Nephron progenitor cell (in vitro differentiated cells): ENCODE measurements around the gene PLB1.

Source experiments
- DNase-seq: peaks from one replicate; pipeline ENCODE4 v3.0.0; 2021
- H3K27ac Mint-ChIP-seq: 2 replicates; pipeline ENCODE4 v1.8.0; 2021; ENCODE audit warnings: mild to moderate bottlenecking, moderate library complexity, mixed read lengths
- H3K27me3 Mint-ChIP-seq: 2 replicates; pipeline ENCODE4 v1.8.0; 2021; ENCODE audit warnings: mild to moderate bottlenecking, low read depth, mixed read lengths; ENCODE audit not compliant: poor library complexity
- H3K36me3 Mint-ChIP-seq: 2 replicates; pipeline ENCODE4 v1.8.0; 2021; ENCODE audit warnings: low read depth, mixed read lengths
- H3K4me1 Mint-ChIP-seq: 2 replicates; pipeline ENCODE4 v1.8.0; 2021; ENCODE audit warnings: mixed read lengths
- H3K4me3 Mint-ChIP-seq: 2 replicates; pipeline ENCODE4 v1.8.0; 2021; ENCODE audit warnings: mild to moderate bottlenecking, moderate library complexity, mixed read lengths
- H3K9me3 Mint-ChIP-seq: 2 replicates; pipeline ENCODE4 v1.8.0; 2021; ENCODE audit warnings: mild to moderate bottlenecking, moderate library complexity, mixed read lengths
- TF ChIP-seq, protein P1 (sequence below): fragments of 200-600 bp; sonication (generic); IDR thresholded peaks from 2 replicates; pipeline ENCODE4 v1.5.0; 2021; ENCODE audit warnings: antibody characterized with exemption

Gene PLB1

DNA sequence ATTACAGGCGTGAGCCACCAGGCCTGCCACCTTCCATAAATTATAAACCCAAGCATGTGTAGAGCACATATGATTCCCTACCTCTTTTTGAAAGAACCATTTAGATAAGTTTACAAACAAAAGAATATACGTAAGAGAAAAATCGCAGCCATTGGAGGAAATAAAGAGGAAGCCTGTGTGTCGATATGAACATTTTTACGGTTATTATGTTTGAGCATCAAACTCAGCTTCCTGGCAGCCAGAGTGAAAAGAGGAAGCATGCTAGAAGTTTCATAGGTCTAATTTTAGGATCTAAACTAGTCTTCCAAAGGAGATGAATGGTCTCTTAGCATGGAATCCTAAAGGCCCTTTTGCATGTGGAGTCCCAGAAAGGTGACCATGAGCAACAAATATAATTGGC, 104.3 kb downstream of the PLB1 start:
- TF ChIP-seq, protein P1, sequence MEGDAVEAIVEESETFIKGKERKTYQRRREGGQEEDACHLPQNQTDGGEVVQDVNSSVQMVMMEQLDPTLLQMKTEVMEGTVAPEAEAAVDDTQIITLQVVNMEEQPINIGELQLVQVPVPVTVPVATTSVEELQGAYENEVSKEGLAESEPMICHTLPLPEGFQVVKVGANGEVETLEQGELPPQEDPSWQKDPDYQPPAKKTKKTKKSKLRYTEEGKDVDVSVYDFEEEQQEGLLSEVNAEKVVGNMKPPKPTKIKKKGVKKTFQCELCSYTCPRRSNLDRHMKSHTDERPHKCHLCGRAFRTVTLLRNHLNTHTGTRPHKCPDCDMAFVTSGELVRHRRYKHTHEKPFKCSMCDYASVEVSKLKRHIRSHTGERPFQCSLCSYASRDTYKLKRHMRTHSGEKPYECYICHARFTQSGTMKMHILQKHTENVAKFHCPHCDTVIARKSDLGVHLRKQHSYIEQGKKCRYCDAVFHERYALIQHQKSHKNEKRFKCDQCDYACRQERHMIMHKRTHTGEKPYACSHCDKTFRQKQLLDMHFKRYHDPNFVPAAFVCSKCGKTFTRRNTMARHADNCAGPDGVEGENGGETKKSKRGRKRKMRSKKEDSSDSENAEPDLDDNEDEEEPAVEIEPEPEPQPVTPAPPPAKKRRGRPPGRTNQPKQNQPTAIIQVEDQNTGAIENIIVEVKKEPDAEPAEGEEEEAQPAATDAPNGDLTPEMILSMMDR = no peak
- H3K4me3 Mint-ChIP-seq = no peak overlapping the region
- no peak for DNase-seq
- peaks cover 40% of the 10 kb centered on the region for H3K4me1 Mint-ChIP-seq
- no peaks in the 10 kb centered on the region for H3K36me3 Mint-ChIP-seq
- H3K27ac Mint-ChIP-seq = no peak overlapping the region
- no peaks in the 10 kb centered on the region for H3K9me3 Mint-ChIP-seq
- H3K27me3 Mint-ChIP-seq = peaks cover 6% of the 10 kb centered on the region

DNA sequence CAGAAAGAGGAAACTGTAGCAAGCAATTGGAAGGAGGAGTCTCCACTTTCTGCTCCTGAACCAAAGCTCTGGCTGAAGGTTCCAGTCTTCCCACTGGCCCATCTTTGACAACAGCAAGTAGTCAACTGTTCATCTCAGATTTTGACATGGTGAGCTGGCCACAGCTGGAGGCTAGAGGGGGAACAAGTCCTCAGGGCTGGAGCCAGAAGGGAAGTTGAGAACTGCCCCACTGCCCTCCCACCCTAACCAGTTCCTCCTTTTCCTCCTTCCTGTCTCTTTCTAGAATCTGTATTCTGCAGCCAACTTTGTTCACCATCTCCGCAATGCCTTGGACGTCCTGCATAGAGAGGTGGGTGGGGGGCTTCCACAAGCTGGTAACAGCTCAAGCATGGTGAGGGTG, 105.8 kb downstream of the PLB1 start:
- Mint-ChIP-seq H3K27me3 (peaks cover 6% of the 10 kb centered on the region), H3K4me1 (peaks cover 40% of the 10 kb centered on the region), H3K36me3 (no peaks in the 10 kb centered on the region), H3K4me3 (no peak overlapping the region), H3K27ac (no peak overlapping the region), H3K9me3 (no peaks in the 10 kb centered on the region)
- TF ChIP-seq, protein P1 = no peak
- no peak for DNase-seq

DNA sequence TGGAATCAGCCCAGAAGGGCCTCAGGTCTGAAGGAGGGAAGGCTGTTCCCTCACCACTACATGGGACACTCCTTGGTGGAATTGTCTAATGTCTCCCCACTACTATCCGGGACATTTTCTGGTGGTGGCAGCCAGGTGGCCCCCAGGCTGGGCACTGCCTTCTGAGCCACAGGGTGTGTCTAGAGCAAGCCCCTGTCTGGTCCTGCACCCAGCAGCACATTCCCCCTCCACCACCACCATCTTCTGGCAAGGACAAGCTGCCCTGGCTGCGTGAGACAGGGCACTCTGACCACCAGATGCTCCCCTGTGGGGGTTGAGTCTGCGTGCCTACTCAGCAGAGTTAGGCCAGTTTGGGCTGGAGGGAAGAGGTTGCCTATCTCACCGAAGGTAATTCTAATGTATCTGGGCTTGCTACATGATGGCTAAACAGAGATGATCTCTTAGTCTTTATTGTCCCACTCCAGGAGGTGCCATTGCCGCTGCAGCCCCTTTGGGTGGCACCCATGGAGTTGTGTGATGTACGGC, 106.3 kb downstream of the PLB1 start:
- H3K9me3 Mint-ChIP-seq = no peaks in the 10 kb centered on the region
- no peak overlapping the region for H3K4me3 Mint-ChIP-seq
- H3K27me3 Mint-ChIP-seq = peaks cover 3% of the 10 kb centered on the region
- no peak for DNase-seq
- H3K27ac Mint-ChIP-seq = no peak overlapping the region
- H3K4me1 Mint-ChIP-seq = peaks cover 43% of the 10 kb centered on the region
- TF ChIP-seq, protein P1 = no peak
- no peaks in the 10 kb centered on the region for H3K36me3 Mint-ChIP-seq

DNA sequence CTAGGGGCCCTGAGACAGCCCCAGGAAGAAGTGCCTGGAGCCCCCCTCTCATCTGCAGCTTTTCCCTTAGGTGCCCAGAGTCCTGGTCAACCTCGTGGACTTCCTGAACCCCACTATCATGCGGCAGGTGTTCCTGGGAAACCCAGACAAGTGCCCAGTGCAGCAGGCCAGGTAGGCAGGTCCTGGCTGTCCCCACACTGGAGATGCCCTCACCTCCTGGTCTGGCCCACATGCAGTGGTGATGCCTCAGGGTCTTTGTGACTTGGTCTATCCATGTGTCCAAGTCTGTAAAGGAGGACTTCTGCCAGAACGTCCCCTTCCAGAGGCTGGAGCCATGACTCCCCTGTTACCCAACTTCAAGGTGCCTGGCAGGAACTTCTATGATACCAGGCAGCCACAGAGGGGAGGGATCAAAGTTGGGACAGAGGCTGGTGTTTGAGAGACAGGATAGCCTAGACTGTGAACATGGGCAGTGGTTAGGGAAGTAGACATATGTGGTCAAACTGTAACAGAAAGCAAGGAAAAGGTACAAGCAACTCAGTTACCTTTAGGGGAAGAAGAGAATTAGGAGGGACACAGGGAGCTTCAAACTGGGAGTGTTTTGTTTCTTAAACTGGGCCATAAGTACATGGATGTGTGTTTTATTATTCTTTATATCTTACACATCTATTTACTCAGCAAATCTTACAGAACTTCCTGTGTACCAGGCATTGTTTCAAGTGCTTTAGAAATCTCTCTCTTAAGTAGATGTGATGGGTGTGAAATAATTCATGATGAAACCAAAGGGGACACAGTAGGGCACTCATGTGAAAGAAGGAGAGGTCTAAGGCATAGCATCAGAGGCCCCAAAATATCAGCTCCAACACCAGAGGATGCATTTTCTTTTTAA, 107.1 kb downstream of the PLB1 start:
- TF ChIP-seq, protein P1 = no peak
- Mint-ChIP-seq H3K4me1 (peaks cover 51% of the 10 kb centered on the region), H3K4me3 (no peak overlapping the region), H3K36me3 (no peaks in the 10 kb centered on the region), H3K9me3 (no peaks in the 10 kb centered on the region), H3K27me3 (peaks cover 3% of the 10 kb centered on the region), H3K27ac (no peak overlapping the region)
- no peak for DNase-seq

DNA sequence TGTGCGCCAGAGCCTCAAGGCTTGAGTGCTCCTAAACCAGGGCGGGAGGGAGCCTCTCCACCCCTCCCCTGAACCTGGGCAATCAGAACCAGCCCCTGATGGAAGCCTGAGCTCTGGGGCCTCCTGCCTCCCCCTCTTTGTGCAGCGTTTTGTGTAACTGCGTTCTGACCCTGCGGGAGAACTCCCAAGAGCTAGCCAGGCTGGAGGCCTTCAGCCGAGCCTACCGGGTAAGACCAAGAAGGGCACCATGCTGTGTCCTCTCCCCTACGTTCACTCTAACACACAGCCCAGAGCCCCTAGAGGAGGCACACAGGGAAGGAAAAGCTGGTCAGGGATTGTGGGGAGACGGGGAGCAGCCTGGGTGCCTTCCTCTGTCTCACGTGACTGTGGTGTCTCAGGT, 108.0 kb downstream of the PLB1 start:
- DNase-seq = no peak
- TF ChIP-seq, protein P1 = no peak

More for the DNA sequence above, 108.0 kb downstream of the PLB1 start:
- no peaks in the 10 kb centered on the region for H3K9me3 Mint-ChIP-seq
- H3K36me3 Mint-ChIP-seq = no peaks in the 10 kb centered on the region
- H3K4me3 Mint-ChIP-seq = no peak overlapping the region
- peaks cover 55% of the 10 kb centered on the region for H3K4me1 Mint-ChIP-seq
- H3K27me3 Mint-ChIP-seq = peaks cover 3% of the 10 kb centered on the region
- no peak overlapping the region for H3K27ac Mint-ChIP-seq
